LHCN-M2 (cell line): ENCODE measurements around the gene FHOD1. TPM values are rescaled to one million over a fixed set of nuclear protein-coding genes. Genes with fewer than 3 reads are reported as not detected.

Experiments
- DNase-seq: peaks from one replicate; pipeline ENCODE4 v3.0.0-alpha.2; 2012; ENCODE audit warnings: low read depth
- total RNA-seq: library from RNA; depleted of rRNA; stranded (reverse); fragments of >200 nt; gene quantifications from 2 replicates; pipeline ENCODE4 v1.2.3, GENCODE V29; 2014

FHOD1 gene
- total RNA-seq, 1 experiment from 2014 or later = 29.7 TPM

DNA sequence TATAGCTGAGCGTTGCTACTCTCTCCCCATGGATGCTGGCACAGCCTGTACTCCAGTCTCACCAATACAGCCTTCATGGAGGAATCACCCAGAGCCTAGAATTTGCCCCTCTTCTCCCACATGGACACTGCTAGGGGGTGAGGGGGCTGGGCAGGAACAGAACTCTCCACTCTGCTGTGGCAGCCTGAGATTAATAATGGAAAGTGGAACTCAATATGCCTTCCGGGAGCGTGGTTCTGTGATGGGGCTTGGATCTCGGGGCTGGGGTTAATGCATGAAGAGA is 2.7 kb upstream of the FHOD1 start:
- DNase-seq = no peak

DNA sequence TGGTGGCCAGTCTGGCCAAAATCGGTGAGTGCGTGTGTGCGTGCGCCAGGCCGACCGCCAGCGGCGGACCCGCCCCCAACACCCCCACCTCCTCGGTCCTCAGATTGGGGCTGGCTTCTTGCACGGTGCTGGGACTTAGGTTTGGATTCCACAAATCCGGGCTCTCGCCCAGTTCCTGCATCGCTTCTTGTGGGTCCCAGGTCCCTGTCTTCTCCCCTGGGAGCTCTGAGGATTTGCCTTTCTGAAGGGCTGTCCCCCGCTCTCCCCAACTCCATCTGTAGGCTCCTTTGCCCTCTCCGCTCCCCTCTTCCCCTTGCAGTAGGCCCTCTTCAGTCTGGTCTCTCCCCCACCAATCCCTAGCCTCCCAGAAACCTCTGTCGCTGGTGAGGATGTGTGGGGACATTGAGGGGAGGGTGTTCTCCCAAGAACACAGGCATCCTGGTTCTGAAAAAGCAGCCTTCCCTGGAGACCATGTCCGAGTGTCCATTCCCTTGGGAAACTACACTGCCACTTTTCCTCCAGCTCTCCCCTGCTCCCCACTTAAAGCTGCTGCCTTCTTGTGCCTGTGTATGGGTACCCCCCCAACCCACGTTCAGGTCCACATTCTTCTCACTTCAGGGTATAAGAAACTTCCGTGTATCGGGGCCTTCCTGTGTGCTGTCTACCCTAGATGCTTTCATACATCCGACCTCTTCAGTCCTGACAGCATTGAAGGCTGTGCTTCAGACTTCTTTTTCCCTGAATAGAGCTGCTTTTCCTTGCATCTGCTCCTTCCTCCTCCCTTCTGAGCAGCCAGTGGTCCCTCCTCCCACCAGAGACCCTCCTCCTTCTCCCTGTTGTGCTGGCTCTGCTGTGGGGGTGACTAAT is 2.1 kb upstream of the FHOD1 start:
- DNase-seq = peak; percentile 20

DNA sequence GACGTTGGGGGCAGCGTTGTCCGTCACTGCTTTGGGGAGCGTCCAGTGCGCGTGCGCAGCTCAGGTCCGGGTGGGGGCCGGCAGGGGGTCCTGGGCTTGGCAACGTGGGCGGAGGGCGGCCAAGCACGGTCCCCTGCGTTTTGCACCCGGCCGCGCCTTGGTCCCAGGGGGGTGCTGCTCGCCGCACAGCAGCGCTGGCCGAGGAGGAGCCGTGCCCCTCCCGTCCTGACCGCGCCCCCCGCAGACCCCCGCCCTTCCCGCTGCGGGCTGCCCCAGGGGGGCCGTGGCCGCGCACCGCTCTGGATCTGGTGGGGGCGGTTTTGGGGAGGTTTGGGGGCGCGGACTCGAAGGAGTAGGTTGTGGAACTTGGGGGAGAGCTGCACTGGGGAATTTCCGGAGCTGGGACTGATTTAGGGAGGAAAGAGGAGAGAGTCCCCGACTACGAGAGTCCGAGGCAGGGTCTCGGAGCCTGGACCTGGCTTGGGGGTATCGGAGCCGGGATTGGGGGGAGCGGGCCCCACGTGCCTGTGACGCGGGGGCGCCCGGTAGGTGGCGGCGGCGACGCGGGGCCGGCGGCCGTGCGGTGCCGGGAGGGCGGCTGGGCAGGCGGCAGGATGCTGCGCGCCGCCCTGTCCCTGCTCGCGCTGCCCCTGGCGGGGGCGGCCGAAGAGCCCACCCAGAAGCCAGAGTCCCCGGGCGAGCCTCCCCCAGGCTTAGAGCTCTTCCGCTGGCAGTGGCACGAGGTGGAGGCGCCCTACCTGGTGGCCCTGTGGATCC is 1.3 kb upstream of the FHOD1 start, which contains the start of gene SLC9A5:
Gene SLC9A5 (plus strand): TSS at position 579 of the 777 bp plus-strand sequence. CDS start 36 bp downstream, at position 615.
- no peak for DNase-seq

DNA sequence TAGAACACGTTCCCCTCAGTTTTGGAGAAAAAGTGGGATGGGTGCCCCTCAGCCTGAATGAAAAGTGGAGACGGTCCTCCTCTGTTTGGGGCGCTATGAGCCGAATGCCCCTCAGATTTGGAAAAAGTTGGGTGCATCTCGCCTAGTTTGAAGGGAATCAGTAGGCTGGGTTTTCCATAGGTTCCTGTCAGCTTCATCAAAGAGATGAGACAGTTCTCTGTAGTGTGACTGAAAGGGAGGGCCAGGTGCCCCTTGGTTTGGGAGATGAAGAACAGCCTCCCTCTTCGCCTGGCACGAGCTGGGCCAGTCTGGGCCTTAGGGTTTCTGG is 756 bp upstream of the FHOD1 start:
- DNase-seq = peak; percentile 17

DNA sequence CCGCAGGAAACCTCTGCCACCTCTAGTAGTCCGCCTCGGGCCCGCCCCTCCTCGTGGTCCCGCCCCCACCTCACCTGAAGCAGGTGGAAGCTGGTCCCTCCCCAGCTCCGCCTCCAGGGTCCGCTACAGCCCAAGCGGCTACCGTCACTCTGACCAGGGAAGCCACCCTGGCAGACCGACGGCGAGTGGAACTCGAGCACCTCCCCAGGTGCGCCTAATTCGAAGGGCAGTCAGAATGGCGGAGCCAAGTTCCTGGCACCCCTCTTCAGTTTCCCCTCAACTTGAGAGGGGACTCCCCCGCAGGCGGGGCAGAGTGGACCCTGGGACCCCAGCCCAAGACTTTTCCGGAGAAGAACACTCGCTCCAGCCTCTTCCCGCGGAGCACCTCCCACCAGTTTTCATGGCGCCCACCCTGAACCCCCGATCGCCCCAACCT is 507 bp downstream of the FHOD1 start:
- DNase-seq = no peak

DNA sequence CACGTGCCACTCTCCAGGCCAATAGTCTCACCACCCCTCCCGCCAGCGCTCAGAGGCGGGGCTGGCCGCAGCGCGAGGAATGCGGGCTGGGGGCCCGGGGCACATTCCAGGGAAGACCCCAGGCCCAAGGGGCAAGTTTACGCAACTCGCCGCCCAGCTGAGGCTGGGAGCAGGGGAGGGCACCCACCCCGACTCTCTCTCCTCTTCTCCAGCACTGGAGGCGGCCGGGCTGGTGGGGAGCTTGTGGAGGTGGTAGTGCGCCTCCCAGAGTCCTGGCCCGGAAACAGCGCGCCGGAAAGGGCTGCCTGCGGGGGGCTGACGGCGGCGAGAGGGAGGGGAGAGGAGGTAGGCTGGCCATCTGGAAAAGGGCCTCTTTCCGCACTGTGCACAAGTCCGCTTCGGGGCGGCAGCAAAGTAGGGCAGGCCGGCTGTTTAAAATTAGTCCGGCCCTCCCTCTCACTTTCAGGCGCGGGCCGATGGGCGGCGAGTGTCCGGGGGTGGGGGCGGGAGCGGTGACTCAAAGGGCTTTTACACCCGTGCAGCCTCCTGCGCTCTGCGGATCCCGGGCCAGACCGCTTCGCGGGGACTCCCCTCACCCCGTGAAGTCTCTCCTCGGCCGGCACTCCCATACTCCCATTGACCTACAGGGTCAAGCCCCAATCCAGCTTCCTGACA is 1.1 kb downstream of the FHOD1 start:
- DNase-seq = peak; percentile 78

DNA sequence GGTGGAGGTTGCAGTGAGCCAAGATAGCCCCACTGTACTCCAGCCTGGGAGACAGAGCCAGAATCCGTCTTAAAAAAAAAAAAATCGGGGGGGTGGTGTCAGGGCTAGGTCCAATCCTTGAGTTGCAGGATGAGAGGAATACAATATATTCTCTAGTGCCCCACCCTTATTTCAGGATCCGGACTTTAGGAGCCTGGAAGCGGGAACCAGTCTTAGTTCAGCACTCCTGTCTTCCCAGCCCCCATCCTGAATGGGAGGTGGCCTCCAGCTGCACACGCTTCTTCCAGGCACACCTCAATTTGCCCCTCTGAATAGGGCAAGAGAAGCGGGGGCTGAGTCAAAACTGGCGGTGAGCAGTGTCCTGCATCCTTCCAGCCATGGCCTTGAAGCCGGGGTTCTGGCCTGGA is 1.6 kb downstream of the FHOD1 start:
- DNase-seq = no peak

DNA sequence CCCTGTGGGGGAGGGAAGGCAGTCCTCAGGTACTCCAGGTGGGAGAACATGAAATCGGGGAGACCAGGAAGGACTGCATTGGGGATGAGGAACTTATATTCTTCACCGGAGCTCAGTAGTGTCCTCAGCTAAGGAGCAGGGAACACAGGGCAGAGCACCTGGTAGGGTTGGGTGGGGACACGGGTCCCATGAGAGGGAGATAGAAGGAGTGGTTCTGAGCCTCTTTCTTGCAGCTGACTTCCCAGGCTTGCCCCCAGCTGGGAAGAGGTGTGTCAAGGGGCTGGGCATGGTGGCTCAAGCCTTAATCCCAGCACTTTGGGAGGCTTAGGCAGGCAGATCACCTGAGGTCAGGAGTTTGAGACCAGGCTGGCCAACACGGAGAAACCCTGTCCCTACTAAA is 2.1 kb downstream of the FHOD1 start:
- no peak for DNase-seq

DNA sequence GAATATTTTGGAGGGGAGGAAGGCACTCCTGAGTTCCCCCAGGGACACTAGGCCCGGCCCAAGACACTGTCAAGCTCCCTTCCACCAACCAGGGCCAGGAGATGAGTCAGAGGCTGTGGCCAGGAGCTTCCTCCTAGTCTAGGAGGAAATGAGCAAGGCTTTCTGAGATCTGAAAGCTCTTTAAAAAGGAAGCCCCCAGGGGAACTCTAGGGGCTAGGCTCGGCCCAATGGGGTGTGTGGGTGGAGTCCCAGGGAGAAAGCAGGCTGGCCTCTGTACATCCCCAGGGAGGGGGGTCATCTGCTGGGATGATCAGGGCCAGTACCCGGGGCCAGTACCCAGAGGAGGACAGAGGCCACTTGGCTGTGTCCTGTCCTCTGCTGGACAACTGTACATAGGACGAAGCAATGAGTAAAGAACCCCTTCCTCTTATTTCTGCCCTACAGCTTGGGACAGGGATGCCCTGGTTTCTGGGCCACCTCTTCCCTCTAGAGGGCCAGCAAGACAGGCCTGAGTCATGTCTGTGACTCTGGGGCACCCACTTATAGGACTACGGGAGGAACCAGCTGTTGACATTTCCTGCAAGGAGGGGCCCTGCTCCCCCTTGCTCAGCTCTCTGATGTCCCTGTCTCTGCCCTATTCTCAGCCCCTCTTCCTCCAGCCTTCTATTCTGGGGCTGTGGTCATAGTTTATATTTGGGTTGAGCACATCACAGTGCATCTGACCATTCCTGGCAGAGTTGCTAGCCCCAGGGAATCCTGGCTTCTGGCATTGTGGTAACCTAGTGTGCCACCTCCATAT is 2.7 kb downstream of the FHOD1 start:
- peak; percentile 98 for DNase-seq

DNA sequence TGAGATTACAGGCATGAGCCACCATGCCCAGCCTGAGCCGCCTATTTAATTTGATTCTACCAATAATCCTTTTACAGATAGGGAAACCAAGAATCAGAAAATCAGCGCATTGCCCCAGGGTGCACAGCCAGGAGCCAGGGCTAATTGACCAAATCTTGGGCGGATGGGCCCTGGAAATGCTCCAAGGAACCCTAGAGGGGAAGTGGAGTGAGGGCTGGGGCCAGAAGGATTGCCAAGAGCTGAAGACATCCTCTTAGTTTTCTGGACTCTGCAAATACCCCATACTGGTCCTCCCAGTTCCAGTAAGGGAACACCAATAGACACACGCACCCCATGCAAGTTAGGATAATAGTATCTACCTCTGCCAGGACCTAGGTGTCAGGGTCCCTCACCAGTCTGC is 3.8 kb downstream of the FHOD1 start:
- DNase-seq = no peak

DNA sequence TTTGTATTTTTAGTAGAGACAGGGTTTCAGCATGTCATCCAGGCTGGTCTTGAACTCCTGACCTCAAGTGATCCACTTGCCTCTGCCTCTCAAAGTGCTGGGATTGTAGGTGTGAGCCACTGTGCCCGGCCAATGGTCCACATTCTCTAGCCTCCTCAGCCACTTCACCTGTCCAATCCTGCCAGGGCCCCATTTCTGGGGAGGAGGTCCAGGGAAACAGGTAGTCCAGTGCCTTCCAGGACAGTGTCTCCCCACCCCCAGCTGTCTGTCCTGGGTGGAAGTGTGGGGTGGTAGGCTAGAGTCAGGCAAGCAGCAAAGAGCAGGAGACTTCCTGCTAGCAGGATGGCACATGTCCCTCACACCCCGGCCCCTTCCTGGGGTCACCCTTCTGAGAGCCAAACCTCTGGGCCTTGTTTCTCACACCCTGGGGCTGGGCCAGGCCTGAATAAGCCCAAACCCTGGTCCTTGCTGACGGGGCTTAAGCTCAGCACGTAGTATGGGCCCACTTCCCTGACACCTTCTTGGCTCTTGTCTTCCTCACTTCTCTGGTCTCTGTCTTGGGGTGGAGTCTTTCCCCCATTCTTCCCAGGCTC is 5.0 kb downstream of the FHOD1 start:
- no peak for DNase-seq

DNA sequence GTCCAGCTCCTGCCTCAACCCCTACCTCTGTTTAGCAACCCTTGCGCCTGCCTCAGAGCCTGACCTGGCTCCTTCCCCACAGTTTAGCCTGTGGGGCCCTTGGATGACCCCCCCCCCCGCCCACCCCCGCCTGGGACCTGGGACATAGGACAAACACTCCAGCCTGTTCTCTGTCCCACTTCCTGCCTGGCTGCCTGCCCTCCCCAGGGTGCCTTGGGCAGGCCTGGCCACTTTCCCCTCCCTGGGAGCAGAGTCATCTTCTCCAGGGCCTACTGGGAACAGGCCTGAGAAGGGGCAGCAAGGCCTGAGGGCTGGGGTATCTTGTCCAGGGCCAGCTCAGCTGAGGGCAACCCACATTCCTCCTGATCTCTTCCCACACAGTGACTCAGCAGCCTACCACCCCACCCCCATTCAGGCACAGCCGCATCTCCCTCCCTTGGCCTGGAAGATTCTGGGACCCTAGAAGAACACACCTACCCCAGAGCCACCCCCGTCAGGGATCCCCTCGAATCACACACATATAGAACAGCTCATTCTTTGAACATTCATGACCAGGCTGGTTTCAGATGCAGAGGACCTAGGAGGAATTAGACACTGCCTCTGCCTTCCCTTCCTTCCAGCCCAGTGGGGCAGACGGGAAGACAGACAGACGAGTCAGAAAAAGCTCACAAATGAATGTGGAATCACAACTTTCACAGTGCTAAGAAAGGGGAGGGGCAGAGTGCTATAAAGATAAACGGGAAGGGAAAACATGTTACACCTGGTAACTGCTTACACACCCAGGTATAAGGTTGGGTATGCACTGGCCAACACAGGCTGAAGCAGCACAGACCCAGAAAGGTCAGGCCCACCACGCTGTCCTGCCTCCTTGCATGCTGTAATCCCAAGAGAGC is 6.0 kb downstream of the FHOD1 start:
- DNase-seq = peak; percentile 91

DNA sequence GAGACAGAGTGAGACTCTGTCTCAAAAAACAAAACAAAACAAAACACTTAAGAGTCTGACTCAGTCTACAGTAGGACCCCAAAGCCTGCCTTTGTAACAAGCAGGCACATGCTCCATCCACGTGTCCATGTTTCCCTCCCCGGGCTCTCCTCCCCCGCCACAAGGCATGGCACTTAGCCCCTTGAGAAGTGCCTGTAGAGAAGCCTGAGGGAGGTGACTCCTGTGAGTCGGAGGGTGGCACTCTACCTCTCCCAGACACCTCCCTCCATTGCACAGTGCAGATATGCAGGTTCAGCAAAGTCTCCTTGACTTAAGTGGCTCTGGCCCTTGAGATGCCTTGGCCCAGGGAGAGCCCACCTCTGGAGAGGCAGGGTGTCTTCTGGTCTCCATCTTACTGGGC is 6.8 kb downstream of the FHOD1 start:
- DNase-seq = peak; percentile 37

DNA sequence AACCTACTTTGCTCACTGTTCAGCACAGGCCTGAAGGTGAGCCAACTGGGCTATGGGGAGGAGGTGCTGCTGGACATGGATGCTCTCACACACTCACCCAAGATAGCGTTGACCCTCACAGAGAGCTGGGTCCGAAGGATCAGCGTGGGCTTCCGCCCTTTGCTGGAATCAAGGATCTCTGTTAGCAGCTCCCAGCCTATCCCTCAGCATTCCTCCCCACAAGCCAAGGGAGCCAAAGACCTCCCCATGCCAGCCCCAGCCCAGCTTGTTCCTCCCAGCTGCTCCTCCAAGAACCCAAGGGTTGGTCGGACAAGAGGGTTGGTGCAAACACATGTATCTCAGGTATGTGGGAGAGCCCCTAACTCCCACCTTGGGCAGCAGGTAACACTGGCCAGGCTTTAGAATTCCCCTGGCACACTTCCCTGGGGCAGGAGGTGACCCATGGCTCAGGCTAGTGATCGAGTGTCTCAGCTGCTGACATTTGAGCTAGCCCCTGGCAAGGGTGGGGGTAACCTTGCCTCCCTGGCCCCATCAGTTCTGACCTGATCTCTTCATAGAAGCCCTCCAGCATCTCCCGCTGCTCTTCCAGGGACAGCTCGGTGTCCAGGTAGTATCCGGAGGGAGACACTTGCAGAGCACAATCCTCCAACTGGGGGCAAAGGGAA is 8.3 kb downstream of the FHOD1 start:
- DNase-seq = no peak

DNA sequence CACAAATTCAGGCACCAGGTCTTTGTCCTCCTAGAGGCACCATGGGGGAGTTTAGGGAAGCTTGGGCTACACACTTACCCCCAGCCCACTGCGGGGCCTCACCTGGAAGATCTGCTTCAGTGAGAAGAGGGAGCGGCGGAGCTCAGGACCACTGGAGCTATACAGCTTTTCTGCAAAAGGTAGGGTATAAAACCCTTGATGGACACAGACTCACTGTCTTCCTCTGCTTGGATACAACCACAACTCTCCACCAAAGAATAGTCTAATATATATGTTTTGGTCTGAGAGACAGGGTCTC is 9.1 kb downstream of the FHOD1 start:
- DNase-seq = no peak

DNA sequence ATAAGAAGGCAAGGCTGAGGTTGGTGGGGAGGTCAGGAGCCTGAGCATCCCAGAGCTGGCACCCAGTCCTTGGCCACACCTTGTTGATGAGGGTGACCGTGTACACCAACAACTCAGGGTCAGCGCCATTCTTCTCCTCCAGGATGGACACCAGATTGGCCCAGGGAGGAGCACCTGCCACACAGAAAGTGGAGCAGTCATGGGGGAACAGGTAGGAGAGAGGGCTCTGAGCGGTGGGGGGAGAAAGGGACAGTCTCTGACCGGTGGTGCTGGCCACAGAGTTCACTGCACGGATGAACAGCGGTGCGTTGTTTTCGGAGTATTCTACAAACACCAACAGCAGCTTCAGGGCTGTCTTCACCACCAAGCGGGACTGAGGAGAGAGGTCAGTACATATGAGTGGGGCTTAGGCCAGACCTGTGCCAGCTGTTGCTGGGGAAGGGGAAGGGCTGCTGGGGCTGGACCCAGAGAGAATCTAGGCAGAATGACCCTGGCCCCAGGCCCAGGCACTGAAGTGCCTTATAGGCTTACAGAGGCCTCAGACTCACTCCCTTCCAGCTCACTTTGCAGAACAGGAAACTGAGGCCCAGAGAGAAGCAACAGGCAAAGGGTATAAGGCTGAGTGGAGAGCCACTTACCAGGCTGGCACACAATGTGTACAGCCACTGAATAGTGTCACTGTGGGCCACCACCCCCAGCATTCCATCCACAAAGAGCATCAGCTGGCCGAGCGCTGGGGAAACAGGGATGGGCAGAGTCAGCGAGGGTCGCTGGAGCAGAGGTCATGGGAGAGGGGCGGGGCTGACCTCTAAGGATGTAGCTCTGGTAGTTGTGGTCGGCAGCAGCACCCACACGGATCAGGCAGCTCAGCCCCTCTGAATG is 9.6 kb downstream of the FHOD1 start:
- DNase-seq = no peak

DNA sequence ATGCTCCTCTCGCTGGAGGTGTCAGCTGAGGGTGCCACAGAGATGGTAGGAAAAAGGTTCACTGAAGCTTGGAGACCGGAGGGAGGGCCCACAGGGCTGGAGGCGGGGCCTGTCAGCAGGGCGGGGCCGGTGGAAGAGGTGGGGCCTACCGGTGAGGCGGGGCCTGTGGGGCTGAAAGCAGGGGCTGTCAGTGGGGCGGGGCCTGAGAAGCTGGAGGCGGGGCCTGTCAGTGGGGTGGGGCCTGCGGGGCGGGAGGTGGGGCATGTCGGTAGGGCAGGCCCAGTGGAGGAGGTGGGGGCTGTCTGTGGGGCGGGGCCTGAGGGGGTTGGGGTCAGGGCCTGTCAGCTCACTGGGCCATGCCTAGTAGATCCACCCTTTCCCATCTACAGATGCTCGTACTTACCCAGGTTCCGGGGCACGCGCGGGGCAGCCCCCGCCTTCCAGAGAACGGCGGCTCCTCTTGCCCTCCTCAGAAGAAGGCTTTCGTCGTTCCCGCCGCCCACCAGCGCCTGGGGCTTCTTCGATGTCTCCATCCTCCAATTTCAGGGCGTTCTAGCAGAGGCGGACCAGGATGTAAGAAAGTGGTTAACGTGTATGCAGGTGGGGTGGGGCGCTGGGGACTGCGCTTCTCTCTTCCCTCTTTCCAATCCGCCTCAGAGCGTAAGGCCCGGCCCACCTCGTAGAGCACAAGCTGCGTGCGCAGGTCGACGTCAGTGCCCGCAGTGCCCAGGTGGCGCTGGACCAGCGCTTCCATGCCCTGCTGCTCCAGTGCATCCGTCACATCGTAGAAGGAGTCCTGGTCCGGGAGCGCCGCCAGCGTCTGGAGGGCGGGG is 10.5 kb downstream of the FHOD1 start:
- DNase-seq = peak; percentile 58
